CD8-positive, alpha-beta memory T cell (primary cell): Measurements from ENCODE around the gene C11orf16. TPM values are rescaled to one million over a fixed set of nuclear protein-coding genes. Genes with fewer than 3 reads are reported as not detected.
A peak's percentile ranks its signal among the peaks of the same experiment; 100 is the strongest.
"Not testable (repeated sequence)": the region's sequence is repeated elsewhere in the genome, so short reads cannot be mapped to it uniquely, and the experiment has no call there.

Experiments
- CTCF ChIA-PET: fragments of 350-600 bp; sonication (Branson Sonifier 250); formaldehyde crosslinking; loops from one replicate; lab custom pipeline; 2021; ENCODE audit warnings: antibody characterized with exemption; lab: Charles Lee
- POLR2A ChIA-PET: fragments of 350-600 bp; sonication (Branson Sonifier 250); formaldehyde crosslinking; loops from one replicate; lab custom pipeline; 2021; ENCODE audit warnings: antibody characterized with exemption; lab: Charles Lee
- DNase-seq, 5 donors: peaks; one replicate each; pipeline versions ENCODE4 v3.0.0 to v3.0.0-alpha.2; 2020 to 2022; ENCODE audit warnings: mixed read lengths in 1 of 5
- H3K27ac ChIP-seq: one replicate; pipeline ENCODE4 v1.7.0; 2013; ENCODE audit warnings: low read depth, mild to moderate bottlenecking, low read length, moderate library complexity
- H3K27me3 ChIP-seq: 2 replicates; pipeline ENCODE4 v1.7.0; 2013; ENCODE audit warnings: low read length, mild to moderate bottlenecking; ENCODE audit not compliant: insufficient read depth, poor library complexity, severe bottlenecking
- H3K36me3 ChIP-seq: 2 replicates; pipeline ENCODE4 v1.7.0; 2013; ENCODE audit warnings: mild to moderate bottlenecking, low read length, moderate library complexity; ENCODE audit not compliant: insufficient read depth
- H3K4me1 ChIP-seq: 2 replicates; pipeline ENCODE4 v1.7.0; 2013; ENCODE audit warnings: mild to moderate bottlenecking, low read length, moderate library complexity; ENCODE audit not compliant: insufficient read depth
- H3K4me3 ChIP-seq: 2 replicates; pipeline ENCODE4 v1.7.0; 2013; ENCODE audit warnings: mild to moderate bottlenecking, low read length
- H3K9me3 ChIP-seq: 2 replicates; pipeline ENCODE4 v1.7.0; 2013; ENCODE audit warnings: mild to moderate bottlenecking, low read length
- H3K27ac Mint-ChIP-seq, 8 donors: one replicate each; pipeline ENCODE4 v1.8.0; 2020 to 2021; ENCODE audit warnings: mixed read lengths in 8 of 8, mild to moderate bottlenecking in 6 of 8, inconsistent platforms in 3 of 8, moderate library complexity in 3 of 8
- H3K27me3 Mint-ChIP-seq, 2 donors: one replicate each; pipeline ENCODE4 v1.8.0; 2020 to 2021; ENCODE audit warnings: mixed read lengths in 2 of 2, mild to moderate bottlenecking in 1 of 2, moderate library complexity in 1 of 2
- H3K36me3 Mint-ChIP-seq, 3 donors: one replicate each; pipeline ENCODE4 v1.8.0; 2020 to 2021; ENCODE audit warnings: mixed read lengths in 3 of 3, inconsistent platforms in 1 of 3, mild to moderate bottlenecking in 1 of 3
- H3K4me1 Mint-ChIP-seq, 3 donors: one replicate each; pipeline ENCODE4 v1.8.0; 2020 to 2021; ENCODE audit warnings: mixed read lengths in 3 of 3, inconsistent platforms in 1 of 3, mild to moderate bottlenecking in 1 of 3
- H3K4me3 Mint-ChIP-seq, 7 donors: one replicate each; pipeline ENCODE4 v1.8.0; 2020 to 2021; ENCODE audit warnings: mixed read lengths in 7 of 7, mild to moderate bottlenecking in 6 of 7, moderate library complexity in 4 of 7, inconsistent platforms in 2 of 7
- H3K9me3 Mint-ChIP-seq, 5 donors: one replicate each; pipeline ENCODE4 v1.8.0; 2020 to 2022; ENCODE audit warnings: mixed read lengths in 5 of 5, mild to moderate bottlenecking in 3 of 5, moderate library complexity in 2 of 5, inconsistent platforms in 1 of 5
- polyA plus RNA-seq: library from polyadenylated mRNA; unstranded; fragments of 300-500 nt; fragmentation: Illumina TruSeq; gene quantifications from one replicate; pipeline ENCODE4 v1.2.3, GENCODE V29; 2021
- total RNA-seq, 2 experiments: library from RNA; stranded (reverse); gene quantifications; one replicate each; pipeline ENCODE4 v1.2.3, GENCODE V29; 2021

Gene C11orf16, protein sequence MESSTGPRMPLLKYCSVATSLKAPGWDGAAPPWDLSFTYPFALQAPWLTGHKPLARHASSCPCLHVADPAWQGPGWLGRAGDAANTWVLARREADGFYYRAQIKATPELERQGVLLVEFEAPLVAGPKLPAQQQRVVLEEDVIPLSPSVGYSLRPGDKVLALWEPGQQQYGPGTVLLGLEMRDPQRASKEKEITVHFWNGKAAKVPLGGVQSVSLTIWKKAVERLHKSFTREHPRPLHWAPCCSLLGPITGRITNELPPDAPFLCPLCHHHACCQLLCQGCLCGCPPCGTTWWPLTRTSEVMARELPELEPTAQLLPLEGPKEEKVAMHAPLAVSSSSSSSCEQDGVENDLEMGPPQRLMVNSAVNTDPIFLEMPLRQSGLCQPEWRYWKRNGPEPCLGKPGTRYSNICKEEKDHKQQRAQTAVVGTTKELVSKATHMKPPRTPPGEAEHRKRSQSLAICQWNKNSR
- total RNA-seq (not detected), polyA plus RNA-seq (not detected)

DNA sequence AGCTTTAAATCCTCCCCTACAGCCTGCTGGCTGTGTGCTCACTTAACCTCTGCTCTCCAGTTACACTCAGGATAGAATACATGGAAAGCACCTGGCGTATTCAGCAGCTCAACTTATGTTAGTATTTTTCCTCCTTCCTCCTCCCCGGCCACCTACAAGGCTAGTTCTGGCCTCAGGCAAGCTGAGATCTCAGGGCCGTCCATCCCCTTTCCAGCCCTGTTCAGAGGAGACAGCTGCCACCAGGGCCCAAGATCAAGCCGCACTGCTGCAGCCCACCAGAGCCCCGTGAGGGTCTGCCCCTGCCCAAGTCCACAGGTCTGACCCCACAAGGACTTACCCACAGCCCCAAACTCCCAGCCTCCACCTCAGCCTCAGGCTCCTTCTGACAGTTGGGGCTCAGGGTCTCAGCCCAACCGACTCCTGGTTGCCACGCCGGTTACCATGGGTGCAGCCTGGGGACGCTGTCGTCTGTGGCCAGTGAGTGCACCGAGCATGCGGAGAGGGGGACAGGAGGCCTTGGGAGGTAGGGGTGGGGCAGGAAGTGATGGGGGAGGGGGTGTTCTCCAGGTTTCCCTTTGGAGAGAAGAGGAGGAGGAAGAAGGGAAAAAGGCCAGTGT, at the start of gene C11orf16:
TSS of gene C11orf16 (minus strand) at position 384 of the 617 bp plus-strand sequence. CDS start 639 bp downstream, outside the sequence.
- Mint-ChIP-seq H3K9me3 (no peaks in the 10 kb centered on the region), H3K4me3 (no peak within 1 kb of the TSS), H3K4me1 (no peaks in the 10 kb centered on the region), H3K36me3 (no peaks in the 10 kb centered on the region), H3K27ac (no peak within 1 kb of the TSS), H3K27me3 (peaks cover under 1 to 3% of the 10 kb centered on the region in 2 donors)
- Histone ChIP-seq H3K27ac (no peak within 1 kb of the TSS), H3K9me3 (no peaks in the 10 kb centered on the region), H3K36me3 (no peaks in the 10 kb centered on the region), H3K4me3 (no peak within 1 kb of the TSS), H3K4me1 (no peaks in the 10 kb centered on the region), H3K27me3 (no peaks in the 10 kb centered on the region)
- DNase-seq: no peak
- POLR2A ChIA-PET: no interaction called here
- CTCF ChIA-PET: no interaction called here

DNA sequence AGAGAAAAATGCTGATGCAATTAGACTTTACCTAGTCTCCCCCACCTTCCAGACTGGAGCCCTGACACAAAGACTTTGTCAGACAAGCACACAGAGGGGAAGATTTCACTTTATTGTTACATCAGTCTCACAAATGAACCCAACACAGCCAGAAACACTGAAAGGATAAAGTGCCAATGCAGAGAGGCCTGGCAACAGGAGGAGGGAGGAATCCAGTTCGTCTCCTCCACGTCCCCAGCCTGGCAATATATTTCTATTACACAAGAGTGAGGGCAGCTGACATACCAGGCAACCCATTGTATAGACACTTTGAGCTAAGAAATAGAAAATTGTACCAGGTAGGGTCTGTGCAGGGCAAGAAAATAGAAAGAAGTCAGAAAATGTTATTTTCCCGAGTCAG, 47.7 kb upstream of the C11orf16 start:
- Histone ChIP-seq H3K9me3 (no peaks in the 10 kb centered on the region), H3K27ac (no peak overlapping the region), H3K4me1 (no peaks in the 10 kb centered on the region), H3K4me3 (no peak overlapping the region), H3K36me3 (no peaks in the 10 kb centered on the region), H3K27me3 (no peaks in the 10 kb centered on the region)
- no peak overlapping the region for H3K4me3 Mint-ChIP-seq
- no peaks in the 10 kb centered on the region for H3K9me3 Mint-ChIP-seq
- no peaks in the 10 kb centered on the region for H3K36me3 Mint-ChIP-seq
- CTCF ChIA-PET: no interaction called here
- POLR2A ChIA-PET: no interaction called here
- no peak overlapping the region for H3K27ac Mint-ChIP-seq
- H3K27me3 Mint-ChIP-seq: no peaks in the 10 kb centered on the region
- DNase-seq: no peak
- no peaks in the 10 kb centered on the region for H3K4me1 Mint-ChIP-seq

DNA sequence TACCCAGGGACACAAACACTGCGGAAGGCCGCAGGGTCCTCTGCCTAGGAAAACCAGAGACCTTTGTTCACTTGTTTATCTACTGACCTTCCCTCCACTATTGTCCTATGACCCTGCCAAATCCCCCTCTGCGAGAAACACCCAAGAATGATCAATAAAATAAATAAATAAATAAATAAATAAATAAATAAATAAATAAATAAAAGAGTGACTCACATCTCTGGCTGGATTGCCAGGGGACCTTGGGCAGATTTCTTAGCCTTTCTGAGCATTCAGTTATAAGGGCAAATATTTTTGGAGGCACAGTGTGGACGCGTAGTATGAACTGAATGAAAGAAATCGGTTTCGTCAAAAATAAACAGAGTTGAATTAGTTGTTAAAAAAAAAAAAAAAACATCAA, 46.6 kb upstream of the C11orf16 start:
- POLR2A ChIA-PET, H3K27ac Mint-ChIP-seq: not testable (repeated sequence)

DNA sequence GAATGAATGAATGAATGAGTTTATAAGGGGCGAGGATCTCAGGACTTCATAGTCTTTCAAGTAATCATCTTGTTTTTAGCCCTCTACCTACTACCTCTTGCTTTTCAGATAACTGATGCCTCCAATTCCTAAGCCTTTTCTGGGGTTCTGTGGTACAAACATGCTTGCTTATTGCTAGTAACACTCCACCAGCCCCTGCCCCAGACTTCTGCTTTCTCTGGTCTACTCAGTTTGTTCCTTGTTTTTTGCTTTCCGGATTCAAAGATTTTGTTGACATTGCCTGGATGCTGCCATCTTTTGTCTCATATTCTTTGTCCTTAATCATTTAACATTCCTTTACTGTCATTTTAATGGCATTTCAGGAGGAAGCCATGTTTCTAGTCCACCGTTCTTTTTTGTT, 40.4 kb upstream of the C11orf16 start:
- Mint-ChIP-seq H3K27me3 (no peaks in the 10 kb centered on the region), H3K27ac (peak overlapping the region in 1 of 8 donors; percentile 17), H3K4me1 (no peaks in the 10 kb centered on the region), H3K4me3 (no peak overlapping the region), H3K9me3 (no peaks in the 10 kb centered on the region), H3K36me3 (peaks cover 0 to 5% (median 0%) of the 10 kb centered on the region in 3 donors)
- Histone ChIP-seq H3K27me3 (no peaks in the 10 kb centered on the region), H3K9me3 (no peaks in the 10 kb centered on the region), H3K27ac (no peak overlapping the region), H3K4me3 (no peak overlapping the region), H3K4me1 (no peaks in the 10 kb centered on the region), H3K36me3 (no peaks in the 10 kb centered on the region)
- DNase-seq: no peak
- ChIA-PET POLR2A (interaction anchor here (0.6 kb wide), 1 partner anchor 8 kb away, joined by 3 read pairs; no protein-coding TSS in a partner anchor), CTCF (no interaction called here)

More for the DNA sequence above, 46.6 kb upstream of the C11orf16 start:
- H3K4me1 Mint-ChIP-seq, H3K27me3 Mint-ChIP-seq, H3K27me3 ChIP-seq, H3K4me3 Mint-ChIP-seq, H3K36me3 Mint-ChIP-seq, H3K9me3 ChIP-seq, DNase-seq, H3K4me3 ChIP-seq, H3K36me3 ChIP-seq, H3K4me1 ChIP-seq, H3K27ac ChIP-seq, H3K9me3 Mint-ChIP-seq, CTCF ChIA-PET: not testable (repeated sequence)

DNA sequence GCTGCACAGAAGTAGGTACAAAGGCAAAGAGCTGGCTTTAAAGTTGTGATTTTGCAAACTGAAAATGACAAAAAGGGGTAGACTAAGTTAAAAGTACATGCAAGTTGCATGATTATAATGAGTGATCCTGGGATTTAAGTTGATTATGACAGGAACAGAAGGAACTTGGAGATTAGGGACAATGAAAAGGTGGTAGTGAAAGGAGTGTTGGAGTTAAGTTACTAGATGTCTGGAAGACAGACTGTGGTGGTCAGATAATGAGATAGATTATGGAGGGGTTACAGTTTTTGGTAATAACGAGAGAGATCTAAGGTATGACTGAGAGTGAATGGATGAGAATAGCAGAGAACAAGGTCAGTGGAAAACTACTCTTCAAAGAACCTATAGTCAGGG, 39.2 kb upstream of the C11orf16 start:
- Mint-ChIP-seq H3K27me3 (no peaks in the 10 kb centered on the region), H3K27ac (no peak overlapping the region), H3K9me3 (no peaks in the 10 kb centered on the region), H3K36me3 (peaks cover 0 to 7% (median 5%) of the 10 kb centered on the region in 3 donors), H3K4me3 (no peak overlapping the region), H3K4me1 (no peaks in the 10 kb centered on the region)
- H3K4me1 ChIP-seq: no peaks in the 10 kb centered on the region
- ChIA-PET POLR2A (no interaction called here), CTCF (no interaction called here)
- H3K27ac ChIP-seq: no peak overlapping the region
- no peaks in the 10 kb centered on the region for H3K27me3 ChIP-seq
- no peaks in the 10 kb centered on the region for H3K36me3 ChIP-seq
- H3K4me3 ChIP-seq: no peak overlapping the region
- H3K9me3 ChIP-seq: no peaks in the 10 kb centered on the region
- no peak for DNase-seq

DNA sequence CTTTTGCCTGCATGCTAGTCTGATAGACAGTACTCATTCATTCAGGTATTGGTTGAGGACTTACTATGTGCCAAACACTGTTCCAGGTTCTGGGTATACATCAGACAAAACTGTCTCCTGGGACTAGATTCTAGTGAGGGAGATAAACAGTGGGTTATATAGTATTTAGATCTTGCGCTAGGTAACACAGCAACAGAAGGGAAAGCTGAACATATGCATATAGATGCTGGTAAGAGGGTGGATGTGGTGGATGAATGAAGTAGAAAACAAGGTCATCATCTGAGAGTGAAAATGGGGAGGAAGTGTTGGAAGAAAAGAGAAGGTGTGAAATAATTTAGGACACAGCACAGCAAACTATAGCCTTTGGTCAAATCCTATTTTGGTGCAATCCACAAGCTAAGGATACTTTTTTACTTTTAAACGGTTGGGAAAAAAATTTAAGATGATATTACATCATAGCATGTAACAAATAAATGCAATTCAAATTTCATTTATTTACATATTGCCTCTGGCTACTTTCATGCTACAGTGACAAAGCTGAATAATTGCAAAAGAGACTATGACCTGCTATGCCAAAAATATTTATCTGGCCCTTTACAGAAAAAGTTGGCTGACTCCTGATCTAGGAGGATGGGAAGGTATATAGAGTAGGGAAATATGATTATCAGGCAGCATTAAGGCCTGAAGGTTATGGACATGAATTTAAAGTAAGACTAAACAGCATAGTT, 38.6 kb upstream of the C11orf16 start:
- Histone ChIP-seq H3K36me3 (no peaks in the 10 kb centered on the region), H3K27me3 (no peaks in the 10 kb centered on the region), H3K27ac (no peak overlapping the region), H3K4me3 (no peak overlapping the region), H3K4me1 (no peaks in the 10 kb centered on the region), H3K9me3 (no peaks in the 10 kb centered on the region)
- CTCF ChIA-PET: no interaction called here
- DNase-seq: no peak
- no peaks in the 10 kb centered on the region for H3K9me3 Mint-ChIP-seq
- peaks cover 0 to 7% (median 5%) of the 10 kb centered on the region in 3 donors for H3K36me3 Mint-ChIP-seq
- H3K4me1 Mint-ChIP-seq: no peaks in the 10 kb centered on the region
- no peak overlapping the region for H3K27ac Mint-ChIP-seq
- H3K27me3 Mint-ChIP-seq: no peaks in the 10 kb centered on the region
- H3K4me3 Mint-ChIP-seq: no peak overlapping the region
- POLR2A ChIA-PET: no interaction called here

DNA sequence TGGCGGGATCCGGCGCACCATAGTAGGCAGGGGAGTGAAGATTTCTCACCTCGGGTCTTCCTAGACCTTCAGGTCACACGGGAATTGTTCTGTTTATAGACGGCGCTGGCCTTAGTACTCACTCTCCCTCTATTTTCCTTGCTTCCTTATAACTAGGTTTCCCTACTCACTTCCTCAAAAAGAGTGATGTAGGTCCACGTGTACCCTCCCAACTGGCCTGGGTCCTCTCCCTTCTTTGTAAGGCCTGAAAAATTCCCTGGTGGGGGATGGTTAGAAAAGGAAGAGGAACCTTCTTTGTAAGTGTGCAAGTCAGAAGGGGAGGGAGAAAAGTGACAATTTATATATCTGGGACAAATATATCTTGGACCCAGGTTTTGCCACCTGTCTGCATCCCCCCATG, 34.4 kb upstream of the C11orf16 start:
- H3K4me3 Mint-ChIP-seq: peak overlapping the region in 3 of 7 donors; percentile 37 to 86 (median 62)
- DNase-seq: no peak
- peak overlapping the region in 1 of 8 donors; percentile 48 for H3K27ac Mint-ChIP-seq
- no peaks in the 10 kb centered on the region for H3K9me3 Mint-ChIP-seq
- Histone ChIP-seq H3K4me3 (no peak overlapping the region), H3K27ac (no peak overlapping the region), H3K36me3 (no peaks in the 10 kb centered on the region), H3K27me3 (no peaks in the 10 kb centered on the region), H3K9me3 (no peaks in the 10 kb centered on the region), H3K4me1 (peaks cover 21% of the 10 kb centered on the region)
- H3K27me3 Mint-ChIP-seq: no peaks in the 10 kb centered on the region
- peaks cover 0 to 21% (median 5%) of the 10 kb centered on the region in 3 donors for H3K36me3 Mint-ChIP-seq
- ChIA-PET POLR2A (no interaction called here), CTCF (no interaction called here)
- peaks cover 21 to 26% (median 23%) of the 10 kb centered on the region in 3 donors for H3K4me1 Mint-ChIP-seq
